Astrocyte (in vitro differentiated cells and primary cell): ENCODE measurements around the gene PIK3R2.

Experiments
- EZH2 ChIP-seq: IDR thresholded peaks from 2 replicates; pipeline ENCODE4 v1.6.1; 2012; ENCODE audit warnings: mild to moderate bottlenecking, low read length, inconsistent platforms; ENCODE audit not compliant: insufficient read depth
- TF ChIP-seq, protein P1 (sequence below): IDR thresholded peaks from 2 replicates; pipeline ENCODE4 v1.5.1; 2011; ENCODE audit warnings: low read depth, mild to moderate bottlenecking, inconsistent platforms, low read length, moderate library complexity; ENCODE audit not compliant: insufficient read depth

DNA sequence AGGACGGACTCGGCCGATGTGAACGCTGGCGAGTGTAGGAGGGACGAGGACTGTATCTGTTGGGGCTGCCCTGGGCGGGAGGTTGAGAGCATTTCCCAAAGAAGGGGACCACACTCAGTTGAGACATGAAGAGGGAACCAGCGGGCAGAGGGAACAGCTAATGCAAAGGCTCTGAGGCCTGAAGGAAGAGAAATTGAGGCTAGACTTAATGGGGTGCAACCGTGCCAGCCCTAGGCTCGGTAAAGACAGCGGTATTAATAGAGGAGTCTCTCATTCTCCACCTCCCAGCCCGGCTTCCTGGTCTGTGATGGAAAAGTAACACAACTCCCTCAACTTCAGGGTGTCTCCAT is 41.2 kb downstream of the PIK3R2 start:
- TF ChIP-seq EZH2, result no peak
- TF ChIP-seq, protein P1, sequence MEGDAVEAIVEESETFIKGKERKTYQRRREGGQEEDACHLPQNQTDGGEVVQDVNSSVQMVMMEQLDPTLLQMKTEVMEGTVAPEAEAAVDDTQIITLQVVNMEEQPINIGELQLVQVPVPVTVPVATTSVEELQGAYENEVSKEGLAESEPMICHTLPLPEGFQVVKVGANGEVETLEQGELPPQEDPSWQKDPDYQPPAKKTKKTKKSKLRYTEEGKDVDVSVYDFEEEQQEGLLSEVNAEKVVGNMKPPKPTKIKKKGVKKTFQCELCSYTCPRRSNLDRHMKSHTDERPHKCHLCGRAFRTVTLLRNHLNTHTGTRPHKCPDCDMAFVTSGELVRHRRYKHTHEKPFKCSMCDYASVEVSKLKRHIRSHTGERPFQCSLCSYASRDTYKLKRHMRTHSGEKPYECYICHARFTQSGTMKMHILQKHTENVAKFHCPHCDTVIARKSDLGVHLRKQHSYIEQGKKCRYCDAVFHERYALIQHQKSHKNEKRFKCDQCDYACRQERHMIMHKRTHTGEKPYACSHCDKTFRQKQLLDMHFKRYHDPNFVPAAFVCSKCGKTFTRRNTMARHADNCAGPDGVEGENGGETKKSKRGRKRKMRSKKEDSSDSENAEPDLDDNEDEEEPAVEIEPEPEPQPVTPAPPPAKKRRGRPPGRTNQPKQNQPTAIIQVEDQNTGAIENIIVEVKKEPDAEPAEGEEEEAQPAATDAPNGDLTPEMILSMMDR, result no peak
